Psoas muscle (tissue), 8 donors: Measurements from ENCODE around the gene ASTL. TPM values are rescaled to one million over a fixed set of nuclear protein-coding genes. Genes with fewer than 3 reads are reported as not detected.

ENCODE experiments used
- ATAC-seq, 4 donors: fragments of 200-7000 bp; cut with Tn5 transposase; one replicate each; pipeline ENCODE4 v1.9.1; 2020; ENCODE audit warnings: moderate library complexity in 3 of 4, mild to moderate bottlenecking in 2 of 4
- DNase-seq, 2 donors: peaks; one replicate each; pipeline ENCODE4 v3.0.0-alpha.2; 2020
- H3K27ac ChIP-seq: fragments of 200-600 bp; one replicate; pipeline ENCODE4 v1.8.0; 2022
- H3K27me3 ChIP-seq, 3 donors: fragments of 200-600 bp in 1 of 3; one replicate each; pipeline versions ENCODE4 v1.6.1 to v1.8.0; 2013 to 2022; ENCODE audit warnings: low read length in 2 of 3, mild to moderate bottlenecking in 2 of 3, moderate library complexity in 1 of 3; ENCODE audit not compliant: insufficient read depth in 3 of 3
- H3K36me3 ChIP-seq, 2 donors: fragments of 200-600 bp in 1 of 2; one replicate each; pipeline versions ENCODE4 v1.6.1 to v1.8.0; 2013 to 2022; ENCODE audit warnings: low read depth in 1 of 2, mild to moderate bottlenecking in 1 of 2, moderate library complexity in 1 of 2; ENCODE audit not compliant: insufficient read depth in 1 of 2
- H3K4me1 ChIP-seq: fragments of 200-600 bp; one replicate; pipeline ENCODE4 v1.8.0; 2022
- H3K4me3 ChIP-seq: fragments of 200-600 bp; one replicate; pipeline ENCODE4 v1.8.0; 2022; ENCODE audit warnings: mild to moderate bottlenecking
- H3K9me3 ChIP-seq: fragments of 200-600 bp; one replicate; pipeline ENCODE4 v1.8.0; 2022
- WGBS, 3 donors: extraction: QIAGEN DNeasy Blood & Tissue Kit; methylation state at CpG; one replicate each; pipeline versions ENCODE4 v1.1.6 to v1.1.7; 2013; 5-methylcytosine and 5-hydroxymethylcytosine counted together
- intact Hi-C, 2 donors: fragments of 100-400 bp; cut with DNase I; formaldehyde crosslinking; loops; one replicate each; pipeline versions ENCODE4 v1.11.0 to v1.14.2; 2022
- polyA plus RNA-seq, 3 donors: library from polyadenylated mRNA; stranded (reverse); fragments of 200-250 nt; gene quantifications; one replicate each; pipeline ENCODE4 v1.2.3, GENCODE V29; 2013
- total RNA-seq, 4 donors: library from RNA; stranded (reverse); fragmentation: NEBNext Ultra II Directional in 2 of 4; extraction: Animal tissue kit (Norgen Biotek cat#: 25700) in 2 of 4; gene quantifications; one replicate each; pipeline versions ENCODE4 v1.2.1 to v1.2.4, GENCODE V29; 2021 to 2023
- TF ChIP-seq, protein P1 (sequence below): fragments of 200-600 bp; IDR thresholded peaks from one replicate; pipeline ENCODE4 v1.8.0; 2022; ENCODE audit warnings: antibody characterized with exemption
- donor health status: healthy with polysubstance abuse.
- donor health status: DM: no; HTN: no; CAD: no; lungs with moderate emphysema.
- donor health status: Bipolar disorder and iron deficiency.
- donor health status: healthy.
- donor health status: DM: yes; HTN: yes; CAD: no.
- donor health status: DM: no; HTN: no; CAD: no.
- donor health status: DM: no; HTN: no; CAD: no.
- donor health status: DM: yes; HTN: yes; CAD: no.

The ASTL gene
- total and polyA plus RNA-seq, 7 donors: 0.03 TPM; not detected in 6

GRCh38 chr2:96124406-96125265 lies 13.7 kb downstream of the ASTL start:
- ATAC-seq (no peak), DNase-seq (no peak)
- Histone ChIP-seq H3K4me1 (no peaks in the 10 kb centered on the region), H3K27me3 (no peaks in the 10 kb centered on the region), H3K9me3 (no peaks in the 10 kb centered on the region), H3K27ac (no peak overlapping the region), H3K4me3 (no peak overlapping the region), H3K36me3 (no peaks in the 10 kb centered on the region)
- TF ChIP-seq, protein P1, sequence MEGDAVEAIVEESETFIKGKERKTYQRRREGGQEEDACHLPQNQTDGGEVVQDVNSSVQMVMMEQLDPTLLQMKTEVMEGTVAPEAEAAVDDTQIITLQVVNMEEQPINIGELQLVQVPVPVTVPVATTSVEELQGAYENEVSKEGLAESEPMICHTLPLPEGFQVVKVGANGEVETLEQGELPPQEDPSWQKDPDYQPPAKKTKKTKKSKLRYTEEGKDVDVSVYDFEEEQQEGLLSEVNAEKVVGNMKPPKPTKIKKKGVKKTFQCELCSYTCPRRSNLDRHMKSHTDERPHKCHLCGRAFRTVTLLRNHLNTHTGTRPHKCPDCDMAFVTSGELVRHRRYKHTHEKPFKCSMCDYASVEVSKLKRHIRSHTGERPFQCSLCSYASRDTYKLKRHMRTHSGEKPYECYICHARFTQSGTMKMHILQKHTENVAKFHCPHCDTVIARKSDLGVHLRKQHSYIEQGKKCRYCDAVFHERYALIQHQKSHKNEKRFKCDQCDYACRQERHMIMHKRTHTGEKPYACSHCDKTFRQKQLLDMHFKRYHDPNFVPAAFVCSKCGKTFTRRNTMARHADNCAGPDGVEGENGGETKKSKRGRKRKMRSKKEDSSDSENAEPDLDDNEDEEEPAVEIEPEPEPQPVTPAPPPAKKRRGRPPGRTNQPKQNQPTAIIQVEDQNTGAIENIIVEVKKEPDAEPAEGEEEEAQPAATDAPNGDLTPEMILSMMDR: no peak
- 93 to 94% (median 94%) methylated on average over 14 of the region's 14 CpGs for WGBS, 3 donors
- intact Hi-C loops: loop anchor here in 1 of 2 donors (10.0 kb wide), 1 partner anchor 120 kb away; no protein-coding TSS in a partner anchor

DNA sequence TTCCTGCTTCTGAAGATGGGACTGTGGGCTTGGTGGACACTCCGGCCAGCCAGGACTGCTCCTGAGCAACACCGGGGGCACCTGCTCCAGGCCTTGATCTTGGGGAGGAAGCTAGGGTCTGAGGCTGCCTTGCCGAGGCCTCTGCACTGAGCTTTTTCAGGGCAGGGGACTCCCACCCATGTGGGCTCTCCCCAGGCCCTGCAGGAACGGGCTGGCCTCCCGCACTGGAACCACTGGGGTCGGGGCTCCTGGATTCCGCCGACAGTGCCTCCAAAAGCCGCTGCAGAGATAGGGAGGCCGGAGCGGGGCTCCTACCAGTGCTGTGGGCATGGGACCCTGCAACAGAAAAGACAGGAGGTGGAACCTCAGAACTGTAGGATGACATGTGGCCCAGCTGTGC lies 14.4 kb downstream of the ASTL start:
- 89 to 93% (median 93%) methylated on average over 11 of the region's 11 CpGs for WGBS, 3 donors
- H3K9me3 ChIP-seq: no peaks in the 10 kb centered on the region
- no peak overlapping the region for H3K27ac ChIP-seq
- H3K4me1 ChIP-seq: no peaks in the 10 kb centered on the region
- TF ChIP-seq, protein P1: no peak
- ATAC-seq: no peak
- H3K36me3 ChIP-seq: no peaks in the 10 kb centered on the region
- DNase-seq: peak in 1 of 2 donors; percentile 43
- intact Hi-C loops: loop anchor here in 1 of 2 donors (10.0 kb wide), 1 partner anchor 119 kb away; no protein-coding TSS in a partner anchor
- no peaks in the 10 kb centered on the region for H3K27me3 ChIP-seq
- H3K4me3 ChIP-seq: no peak overlapping the region

- DNase-seq (no peak), ATAC-seq (no peak)
- TF ChIP-seq, protein P1: no peak
- 83 to 97% (median 93%) methylated on average over 1 of the region's 1 CpG for WGBS, 3 donors
- no peaks in the 10 kb centered on the region for H3K9me3 ChIP-seq
- peaks cover 5% of the 10 kb centered on the region for H3K4me1 ChIP-seq
- H3K36me3 ChIP-seq: no peaks in the 10 kb centered on the region
- no peaks in the 10 kb centered on the region for H3K27me3 ChIP-seq
- intact Hi-C loops: loop anchor here in 1 of 2 donors (10.0 kb wide), 1 partner anchor 118 kb away; no protein-coding TSS in a partner anchor
- H3K4me3 ChIP-seq: no peak overlapping the region
- H3K27ac ChIP-seq: no peak overlapping the region
Measured at GRCh38 chr2:96123290-96123689, 15.0 kb downstream of the ASTL start.

- WGBS, 3 donors: 65 to 82% (median 79%) methylated on average over 5 of the region's 5 CpGs
- DNase-seq (peak in 1 of 2 donors; percentile 8), ATAC-seq (no peak)
- H3K36me3 ChIP-seq: no peaks in the 10 kb centered on the region
- no peak overlapping the region for H3K4me3 ChIP-seq
- no peak overlapping the region for H3K27ac ChIP-seq
- no peaks in the 10 kb centered on the region for H3K9me3 ChIP-seq
- intact Hi-C loops: loop anchor here in 1 of 2 donors (10.0 kb wide), 1 partner anchor 118 kb away; no protein-coding TSS in a partner anchor
- no peaks in the 10 kb centered on the region for H3K27me3 ChIP-seq
- peaks cover 6% of the 10 kb centered on the region for H3K4me1 ChIP-seq
- TF ChIP-seq, protein P1: no peak
Measured at GRCh38 chr2:96122391-96122790, 15.9 kb downstream of the ASTL start.
